Heart left ventricle (tissue), 16 donors: ENCODE measurements around the gene LSM4. TPM values are rescaled to one million over a fixed set of nuclear protein-coding genes. Genes with fewer than 3 reads are reported as not detected.

Experiments
- ATAC-seq, 4 donors: fragments of 200-7000 bp; cut with Tn5 transposase; one replicate each; pipeline ENCODE4 v1.9.1; 2020 to 2022; ENCODE audit warnings: moderate library complexity in 4 of 4, mild to moderate bottlenecking in 3 of 4, moderate number of reproducible peaks in 1 of 4
- DNase-seq, 5 donors: peaks; one replicate each; pipeline ENCODE4 v3.0.0-alpha.2; 2020
- H3K27ac ChIP-seq, 12 donors: fragments of 200-600 bp; sonication (generic) in 4 of 12; one replicate each; pipeline versions ENCODE4 v1.5.0 to v1.8.0; 2016 to 2022; ENCODE audit warnings: mild to moderate bottlenecking in 2 of 12
- H3K27me3 ChIP-seq, 9 donors: fragments of 200-600 bp; sonication (generic) in 2 of 9; one replicate each; pipeline versions ENCODE4 v1.5.1 to v1.8.0; 2016 to 2022; ENCODE audit warnings: mild to moderate bottlenecking in 3 of 9
- H3K36me3 ChIP-seq, 9 donors: fragments of 200-600 bp; sonication (generic) in 2 of 9; one replicate each; pipeline versions ENCODE4 v1.5.0 to v1.8.0; 2018 to 2022; ENCODE audit warnings: mild to moderate bottlenecking in 2 of 9
- H3K4me1 ChIP-seq, 12 donors: fragments of 200-600 bp; sonication (generic) in 4 of 12; one replicate each; pipeline versions ENCODE4 v1.5.0 to v1.8.0; 2016 to 2022; ENCODE audit warnings: mild to moderate bottlenecking in 3 of 12
- H3K4me3 ChIP-seq, 12 donors: fragments of 200-600 bp; sonication (generic) in 4 of 12; one replicate each; pipeline versions ENCODE4 v1.5.0 to v1.8.0; 2017 to 2022; ENCODE audit warnings: mild to moderate bottlenecking in 9 of 12, moderate library complexity in 4 of 12
- H3K9me3 ChIP-seq, 12 donors: fragments of 200-600 bp; sonication (generic) in 4 of 12; one replicate each; pipeline versions ENCODE4 v1.5.0 to v1.8.0; 2016 to 2022; ENCODE audit warnings: mild to moderate bottlenecking in 1 of 12
- CTCF ChIP-seq, 12 donors: fragments of 200-600 bp; sonication (generic) in 4 of 12; IDR thresholded peaks; one replicate each; pipeline versions ENCODE4 v1.5.0 to v1.8.0; 2018 to 2022; ENCODE audit warnings: antibody characterized with exemption in 12 of 12, mild to moderate bottlenecking in 5 of 12
- POLR2A ChIP-seq, 2 donors: fragments of 450-650 bp; IDR thresholded peaks; one replicate each; pipeline ENCODE4 v1.6.1; 2017; ENCODE audit warnings: antibody characterized with exemption in 2 of 2, mild to moderate bottlenecking in 2 of 2, moderate library complexity in 2 of 2
- WGBS, 4 donors: extraction: QIAGEN DNeasy Blood & Tissue Kit in 2 of 4; methylation state at CpG; one replicate each; pipeline versions ENCODE4 v1.1.5 to v1.1.7; 2013 to 2018; 5-methylcytosine and 5-hydroxymethylcytosine counted together
- intact Hi-C, 10 donors: fragments of 100-400 bp; cut with DNase I; formaldehyde crosslinking; loops; one replicate each; pipeline versions ENCODE4 v1.11.1 to v1.14.2; 2022
- polyA plus RNA-seq, 2 donors: library from polyadenylated mRNA; stranded (reverse); fragments of 200-250 nt; gene quantifications; one replicate each; pipeline ENCODE4 v1.2.3, GENCODE V29; 2013
- total RNA-seq, 9 donors: library from RNA; depleted of rRNA in 2 of 9; stranded (reverse); fragments of >200 nt in 2 of 9; fragmentation: NEBNext Ultra II Directional in 3 of 9; extraction: Animal tissue kit (Norgen Biotek cat#: 25700) in 3 of 9; gene quantifications; one replicate each; pipeline versions ENCODE4 v1.1.0 to v1.2.4, GENCODE V29; 2016 to 2023
- donor health status: ischemic (EF 13 %, LVEDD 7.1; RV severe dilation, severe dysfunction).
- donor health status: healthy with polysubstance abuse.
- donor health status: DM: no; HTN: yes; CAD: no.
- donor health status: DM: no; HTN: no; CAD: no.
- donor health status: ischemic (EF 25% LVEDD 6.9; RV normal size, moderate dysfunction).
- donor health status: ischemic (EF 25% LVEDD 5.7; RV mildly dilated, moderate dysfunction).
- donor health status: healthy.
- donor health status: DM: yes; HTN: yes; CAD: no.
- donor health status: ischemic (EF 35%, LVEDD 5.7; RV mildly dilated, moderate dysfunction).
- donor health status: nonischemic (EF 11% LVEDD 7.7; RV severe dilation, severe dysfunction).
- donor health status: DM: yes; HTN: yes; CAD: no.
- donor health status: PGD.
- donor health status: ischemic (EF 29% LVEDD 5.4; RV normal size, mild dysfunction).
- donor health status: nonischemic (EF 23%, LVEDD 6.1; RV moderate dilation, normal function).

Gene LSM4
- total and polyA plus RNA-seq, 11 donors: 65.8 to 171 (median 104) TPM

DNA sequence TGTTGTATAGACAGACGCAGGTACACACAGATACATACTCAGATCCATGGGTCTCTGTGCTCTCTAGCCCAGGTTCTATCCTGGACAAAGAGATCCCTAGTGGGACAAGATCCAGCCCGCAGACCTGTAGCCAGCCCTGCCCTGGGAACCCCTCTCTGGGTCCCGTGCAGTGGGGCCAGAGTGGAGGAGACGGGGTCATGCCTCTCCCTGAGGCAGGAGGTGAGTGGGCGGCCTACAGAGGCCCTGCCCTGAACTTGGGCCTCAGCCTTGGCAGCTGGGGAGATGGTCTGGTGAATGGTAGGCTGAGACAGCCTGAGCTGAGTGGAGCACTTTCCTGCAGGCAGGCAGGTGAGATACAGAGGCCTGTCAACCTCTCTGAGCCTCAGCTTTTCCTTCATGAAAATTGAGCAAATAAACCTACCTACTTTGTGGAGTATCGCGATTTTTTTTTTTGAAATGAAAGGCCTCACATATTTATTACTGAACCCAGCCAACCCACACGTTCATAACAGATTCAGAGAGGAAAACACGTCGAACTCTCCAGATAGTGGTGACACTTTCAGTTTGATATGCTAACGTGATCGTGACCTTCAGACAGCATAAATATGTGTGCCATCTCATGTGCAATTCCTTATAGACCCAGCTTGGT lies 38.0 kb downstream of the LSM4 start:
- DNase-seq (no peak), ATAC-seq (no peak)
- Histone ChIP-seq H3K4me1 (peaks cover 6 to 27% (median 16%) of the 10 kb centered on the region in 12 donors), H3K27me3 (no peaks in the 10 kb centered on the region), H3K4me3 (no peak overlapping the region), H3K27ac (peak overlapping the region in 10 of 12 donors; percentile 4 to 99 (median 50)), H3K36me3 (no peaks in the 10 kb centered on the region), H3K9me3 (no peaks in the 10 kb centered on the region)
- TF ChIP-seq CTCF (IDR thresholded peaks at IDR 0.05): no peak
- no peak for TF ChIP-seq POLR2A (IDR thresholded peaks at IDR 0.05)
- WGBS, 4 donors: 54 to 65% (median 59%) methylated on average over 8 to 12 of the region's 12 CpGs
- intact Hi-C loops: loop anchor here in 1 of 10 donors (10.0 kb wide), 1 partner anchor 130 kb away; the partner anchor contains the start of gene SSBP4

GRCh38 chr19:18283338-18283737 lies 39.5 kb downstream of the LSM4 start:
- Histone ChIP-seq H3K27me3 (no peaks in the 10 kb centered on the region), H3K4me1 (peaks cover 10 to 36% (median 26%) of the 10 kb centered on the region in 12 donors), H3K27ac (peak overlapping the region; percentile 99 to 100 (median 99)), H3K36me3 (peaks cover 3 to 10% (median 8%) of the 10 kb centered on the region in 9 donors), H3K9me3 (no peaks in the 10 kb centered on the region), H3K4me3 (no peak overlapping the region)
- TF ChIP-seq POLR2A (IDR thresholded peaks at IDR 0.05) (no peak), CTCF (IDR thresholded peaks at IDR 0.05) (no peak)
- 85 to 95% (median 93%) methylated on average over 5 of the region's 5 CpGs for WGBS, 4 donors
- ATAC-seq (no peak), DNase-seq (no peak)
- intact Hi-C loops: loop anchor here in 1 of 10 donors (10.0 kb wide), 1 partner anchor 131 kb away; the partner anchor contains the start of gene SSBP4

- no peak for TF ChIP-seq CTCF (IDR thresholded peaks at IDR 0.05)
- TF ChIP-seq POLR2A (IDR thresholded peaks at IDR 0.05): no peak
- Histone ChIP-seq H3K27ac (peak overlapping the region; percentile 99 to 100 (median 99)), H3K4me1 (peaks cover 10 to 42% (median 31%) of the 10 kb centered on the region in 12 donors), H3K36me3 (peaks cover 3 to 15% (median 13%) of the 10 kb centered on the region in 9 donors), H3K9me3 (no peaks in the 10 kb centered on the region), H3K27me3 (no peaks in the 10 kb centered on the region), H3K4me3 (peak overlapping the region in 10 of 12 donors; percentile 36 to 100 (median 62))
- DNase-seq: no peak
- no peak for ATAC-seq
- intact Hi-C loops: loop anchor here in 3 of 10 donors (1.0 to 10.0 kb wide), 3 partner anchors 9 to 132 kb away; partner anchors contain the start of gene SSBP4 (in 1 of the 3)
- 50 to 67% (median 53%) methylated on average over 4 of the region's 4 CpGs for WGBS, 4 donors
These were observed 40.1 kb downstream of the LSM4 start for GRCh38 chr19:18282788-18283141.

- DNase-seq: peak in 1 of 5 donors; percentile 78
- Histone ChIP-seq H3K9me3 (no peaks in the 10 kb centered on the region), H3K27ac (peak overlapping the region; percentile 99 to 100 (median 99)), H3K4me3 (peak overlapping the region; percentile 36 to 100 (median 62)), H3K36me3 (peaks cover 3 to 21% (median 13%) of the 10 kb centered on the region in 9 donors), H3K4me1 (peaks cover 10 to 46% (median 36%) of the 10 kb centered on the region in 12 donors), H3K27me3 (no peaks in the 10 kb centered on the region)
- peak; percentile 3 to 73 (median 6) for ATAC-seq
- TF ChIP-seq CTCF (IDR thresholded peaks at IDR 0.05) (peak in 5 of 12 donors; percentile 15 to 48 (median 34)), POLR2A (IDR thresholded peaks at IDR 0.05) (peak in 1 of 2 donors; percentile 34)
- intact Hi-C loops: loop anchor here in 3 of 10 donors (1.0 to 10.0 kb wide), 3 partner anchors 9 to 133 kb away; partner anchors contain the start of gene SSBP4 (in 1 of the 3)
- 0 to 2% (median 1%) methylated on average over 10 to 27 of the region's 27 CpGs for WGBS, 4 donors
These were observed 40.7 kb downstream of the LSM4 start for GRCh38 chr19:18282021-18282787.
